Transverse colon (tissue), 4 donors: ENCODE data around the gene API5. TPM values are rescaled to one million over a fixed set of nuclear protein-coding genes. Genes with fewer than 3 reads are reported as not detected.

Source experiments
- DNase-seq: peaks from one replicate; pipeline ENCODE4 v3.0.0-alpha.2; 2019
- H3K27ac ChIP-seq, 4 donors: fragments of 200-600 bp; sonication (generic); 2 replicates each; pipeline ENCODE4 v1.5.1; 2016 to 2018; ENCODE audit warnings: inconsistent platforms in 4 of 4
- H3K27me3 ChIP-seq: fragments of 200-600 bp; sonication (generic); 2 replicates; pipeline ENCODE4 v1.5.1; 2017; ENCODE audit warnings: inconsistent platforms
- H3K36me3 ChIP-seq, 4 donors: fragments of 200-600 bp; sonication (generic); 2 replicates each; pipeline ENCODE4 v1.5.1; 2017 to 2019; ENCODE audit warnings: inconsistent platforms in 4 of 4
- H3K4me1 ChIP-seq, 4 donors: fragments of 200-600 bp; sonication (generic); 2 replicates each; pipeline ENCODE4 v1.5.1; 2017 to 2020; ENCODE audit warnings: inconsistent platforms in 4 of 4
- H3K4me3 ChIP-seq, 4 donors: fragments of 200-600 bp; sonication (generic); 1 replicate in 1 of 4; 2 replicates in 3 of 4; pipeline versions ENCODE4 v1.5.1 to v1.6.1; 2017 to 2019; ENCODE audit warnings: inconsistent platforms in 4 of 4
- H3K9me3 ChIP-seq, 2 donors: fragments of 200-600 bp; sonication (generic); 2 replicates each; pipeline ENCODE4 v1.5.1; 2017 to 2019; ENCODE audit warnings: inconsistent platforms in 2 of 2
- CTCF ChIP-seq, 5 experiments: fragments of 200-600 bp in 3 of 5; fragments of 450-650 bp in 2 of 5; sonication (generic) in 3 of 5; IDR thresholded peaks; 1 replicate in 2 of 5; 2 replicates in 3 of 5; pipeline ENCODE4 v1.5.1; 2016 to 2017; ENCODE audit warnings: antibody characterized with exemption in 5 of 5, inconsistent platforms in 3 of 5, mild to moderate bottlenecking in 2 of 5, moderate library complexity in 1 of 5
- EP300 ChIP-seq: sonication (generic); formaldehyde crosslinking; IDR thresholded peaks from one replicate; pipeline ENCODE4 v1.6.1; 2017; ENCODE audit warnings: antibody characterized with exemption, low read depth
- POLR2A ChIP-seq: fragments of 450-650 bp; IDR thresholded peaks from one replicate; pipeline ENCODE4 v1.6.1; 2016; ENCODE audit warnings: antibody characterized with exemption, mild to moderate bottlenecking, moderate library complexity
- POLR2AphosphoS5 ChIP-seq, 3 donors: sonication (generic); formaldehyde crosslinking; IDR thresholded peaks; one replicate each; pipeline ENCODE4 v1.6.1; 2016; ENCODE audit warnings: antibody characterized with exemption in 3 of 3
- WGBS, 2 donors: methylation state at CpG; one replicate each; pipeline ENCODE4 v1.1.5; 2018; ENCODE audit warnings: low coverage in 1 of 2; 5-methylcytosine and 5-hydroxymethylcytosine counted together
- in situ Hi-C, 4 donors: fragments of 200-750 bp; cut with MboI; loops; one replicate each; pipeline versions ENCODE4 v1.15.0 to v1.15.1; 2017; ENCODE audit warnings: low sequenced_read_pairs in 3 of 4, low pct_ligation_motif_present in 1 of 4, low pct_unique_long_range_greater_than_20kb in 1 of 4
- intact Hi-C: fragments of 100-400 bp; cut with DNase I; formaldehyde crosslinking; loops from one replicate; pipeline ENCODE4 v1.15.1; 2023; ENCODE audit warnings: low total_unique reads
- total RNA-seq, 4 donors: library from RNA; depleted of rRNA; stranded (reverse); fragments of >200 nt; gene quantifications; one replicate each; pipeline ENCODE4 v1.1.0, GENCODE V29; 2016

The API5 gene
- total RNA-seq, 4 donors from 2014 or later, result 18.7 to 74.6 (median 46.6) TPM

- 33% methylated on average over 1 to 2 of the region's 2 CpGs for WGBS, 2 donors
- no peak overlapping the region for H3K4me3 ChIP-seq
- H3K27ac ChIP-seq, result no peak overlapping the region
- intact Hi-C loops, result no loop called here
- no peaks in the 10 kb centered on the region for H3K9me3 ChIP-seq
- no peak for DNase-seq
- TF ChIP-seq POLR2AphosphoS5 (IDR thresholded peaks at IDR 0.05), result no peak
- no peak for TF ChIP-seq EP300
- no peak for TF ChIP-seq CTCF (IDR thresholded peaks at IDR 0.05)
- TF ChIP-seq POLR2A, result no peak
- peaks cover 0 to 11% (median 0%) of the 10 kb centered on the region in 4 donors for H3K36me3 ChIP-seq
- no peaks in the 10 kb centered on the region for H3K27me3 ChIP-seq
- in situ Hi-C loops, result no loop called here
- peaks cover 0 to 30% (median 4%) of the 10 kb centered on the region in 4 donors for H3K4me1 ChIP-seq
Measured at GRCh38 chr11:43376594-43376993, 64.8 kb downstream of the API5 start.

- TF ChIP-seq EP300 (no peak), CTCF (IDR thresholded peaks at IDR 0.05) (no peak), POLR2A (no peak)
- Histone ChIP-seq H3K9me3 (no peaks in the 10 kb centered on the region), H3K4me1 (peaks cover 0 to 30% (median 4%) of the 10 kb centered on the region in 4 donors), H3K27me3 (no peaks in the 10 kb centered on the region), H3K27ac (no peak overlapping the region), H3K36me3 (peaks cover 0 to 14% (median 0%) of the 10 kb centered on the region in 4 donors), H3K4me3 (no peak overlapping the region)
- intact Hi-C loops (no loop called here), in situ Hi-C loops (no loop called here)
- no peak for DNase-seq
Measured at GRCh38 chr11:43377389-43377788, 65.6 kb downstream of the API5 start.

GRCh38 chr11:43378897-43379296, 67.1 kb downstream of the API5 start:
- no peaks in the 10 kb centered on the region for H3K27me3 ChIP-seq
- peaks cover 0 to 14% (median 0%) of the 10 kb centered on the region in 4 donors for H3K36me3 ChIP-seq
- intact Hi-C loops, result no loop called here

GRCh38 chr11:43381802-43382201, 70.0 kb downstream of the API5 start:
- peaks cover 0 to 22% (median 1%) of the 10 kb centered on the region in 4 donors for H3K4me1 ChIP-seq
- no peak for TF ChIP-seq POLR2A
- no peak for TF ChIP-seq POLR2AphosphoS5 (IDR thresholded peaks at IDR 0.05)
- TF ChIP-seq EP300, result no peak
- H3K4me3 ChIP-seq, result no peak overlapping the region
- DNase-seq, result no peak
- no peaks in the 10 kb centered on the region for H3K27me3 ChIP-seq
- intact Hi-C loops, result no loop called here
- in situ Hi-C loops, result no loop called here
- H3K9me3 ChIP-seq, result no peaks in the 10 kb centered on the region
- H3K27ac ChIP-seq, result no peak overlapping the region
- peaks cover 0 to 14% (median 0%) of the 10 kb centered on the region in 4 donors for H3K36me3 ChIP-seq
- 48 to 71% methylated on average over 2 of the region's 2 CpGs for WGBS, 2 donors

More at GRCh38 chr11:43378897-43379296, 67.1 kb downstream of the API5 start:
- in situ Hi-C loops, result no loop called here
- TF ChIP-seq POLR2AphosphoS5 (IDR thresholded peaks at IDR 0.05) (no peak), POLR2A (no peak), EP300 (no peak), CTCF (IDR thresholded peaks at IDR 0.05) (no peak)
- WGBS, 2 donors, result 87 to 97% methylated on average over 3 of the region's 3 CpGs
- Histone ChIP-seq H3K9me3 (no peaks in the 10 kb centered on the region), H3K27ac (no peak overlapping the region), H3K4me1 (peaks cover 0 to 30% (median 4%) of the 10 kb centered on the region in 4 donors), H3K4me3 (no peak overlapping the region)
- DNase-seq, result no peak

- no peak for TF ChIP-seq POLR2AphosphoS5 (IDR thresholded peaks at IDR 0.05)
- no peak for TF ChIP-seq POLR2A
- no peaks in the 10 kb centered on the region for H3K9me3 ChIP-seq
- intact Hi-C loops (no loop called here), in situ Hi-C loops (no loop called here)
- no peak overlapping the region for H3K27ac ChIP-seq
- no peak for DNase-seq
- WGBS, 2 donors, result 100% methylated on average over 1 of the region's 1 CpG
- peaks cover 0 to 15% (median 0%) of the 10 kb centered on the region in 4 donors for H3K4me1 ChIP-seq
- H3K36me3 ChIP-seq, result peaks cover 0 to 14% (median 0%) of the 10 kb centered on the region in 4 donors
- H3K27me3 ChIP-seq, result no peaks in the 10 kb centered on the region
- H3K4me3 ChIP-seq, result no peak overlapping the region
Measured at GRCh38 chr11:43382614-43383013, 70.8 kb downstream of the API5 start.
